K562 (cell line): ENCODE results near the gene INPP1. TPM values are rescaled to one million over a fixed set of nuclear protein-coding genes. Genes with fewer than 3 reads are reported as not detected.

Source experiments
- E4F1 ChIP-seq: fragments of 250-450 bp; sonication (Bioruptor Pico); IDR thresholded peaks from 2 replicates; pipeline ENCODE4 v1.5.0; 2021; ENCODE audit warnings: mild to moderate bottlenecking, borderline replicate concordance
- ETV1 ChIP-seq: fragments of 450-650 bp; conservative IDR thresholded peaks from 2 replicates; pipeline ENCODE4 v1.6.1; 2016; ENCODE audit warnings: missing genetic modification characterization, control low read depth, low read depth, missing compliant biosample characterization
- ZBTB40 ChIP-seq, 2 experiments: fragments of 450-650 bp in 1 of 2; sonication (generic) in 1 of 2; formaldehyde crosslinking in 1 of 2; IDR thresholded peaks; 2 replicates each; pipeline versions ENCODE4 v1.7.1 to v1.9.0; 2016 to 2022; ENCODE audit warnings: inconsistent platforms in 1 of 2, mild to moderate bottlenecking in 1 of 2, missing genetic modification reagents in 1 of 2
- ZHX1 ChIP-seq: fragments of 150-350 bp; conservative IDR thresholded peaks from 2 replicates; pipeline ENCODE4 v1.6.1; 2014; ENCODE audit warnings: low read length
- ZMIZ1 ChIP-seq, 2 experiments: fragments of 150-350 bp in 1 of 2; IDR thresholded peaks; 2 replicates each; pipeline ENCODE4 v1.6.1; 2012 to 2016; ENCODE audit warnings: low read depth in 2 of 2, low read length in 2 of 2, mild to moderate bottlenecking in 1 of 2, moderate library complexity in 1 of 2
- polyA plus RNA-seq, 8 experiments: library from polyadenylated mRNA; depleted of rRNA in 4 of 8; stranded (reverse) in 5 of 8; unstranded in 3 of 8; fragments of >200 nt; fragmentation: Nextera tagmentation in 2 of 8; fragmentation: Illumina TruSeq in 1 of 8; extraction: Ambion mirVana in 2 of 8; extraction: Trizol in 1 of 8; gene quantifications; 2 replicates each; pipeline versions ENCODE4 v1.2.1 to v1.2.3, GENCODE V29; 2011 to 2014; ENCODE audit warnings: inconsistent platforms in 1 of 8, missing spikeins in 1 of 8
- total RNA-seq, 7 experiments: library from RNA; depleted of rRNA in 6 of 7; stranded (reverse); fragments of >200 nt in 6 of 7; fragmentation: Illumina TruSeq in 2 of 7; extraction: Trizol in 2 of 7; gene quantifications; 2 replicates each; pipeline versions ENCODE4 v1.2.1 to v1.2.3, GENCODE V29; 2011 to 2021; ENCODE audit warnings: low replicate concordance in 1 of 7

The INPP1 gene
- total and polyA plus RNA-seq, 9 of the 15 experiments (the other 6 are each of a cell fraction or from before 2014, with no cell fraction given), result 3.7 to 11.8 (median 6.5) TPM

- TF ChIP-seq ZBTB40 (IDR thresholded peaks at IDR 0.05) (peak; percentile 93), ZBTB40 (CRISPR knock-in tag; IDR thresholded peaks at IDR 0.05) (no peak), ETV1 (tag) (peak; percentile 84), ZHX1 (no peak), ZMIZ1 (IDR thresholded peaks at IDR 0.05; ENCODE audit: low read depth in 2 of 2, low read length in 2 of 2) (no peak), E4F1 (CRISPR knock-in tag) (no peak)
These were observed 23.6 kb upstream of the INPP1 start, which contains the start of gene HIBCH (continued) for GRCh38 chr2:190319555-190320498.
